HG02970 (cell line): ENCODE results near the gene ANP32E.

ENCODE experiments used
- ATAC-seq: cut with Tn5 transposase; IDR thresholded peaks from one replicate; pipeline ENCODE4 v1.9.1; 2021; ENCODE audit warnings: mild to moderate bottlenecking, moderate library complexity, moderate number of reproducible peaks; ENCODE audit not compliant: unreplicated experiment, low FRiP score

The ANP32E gene

GRCh38 chr1:150235852-150236613, at the start of gene ANP32E:
TSS of gene ANP32E (minus strand) at chr1:150236112. CDS start at chr1:150235786, 326 bp downstream.
- peak; percentile 78 for ATAC-seq

GRCh38 chr1:150283260-150283659, 47.3 kb upstream of the ANP32E start:
- ATAC-seq, result no peak

DNA sequence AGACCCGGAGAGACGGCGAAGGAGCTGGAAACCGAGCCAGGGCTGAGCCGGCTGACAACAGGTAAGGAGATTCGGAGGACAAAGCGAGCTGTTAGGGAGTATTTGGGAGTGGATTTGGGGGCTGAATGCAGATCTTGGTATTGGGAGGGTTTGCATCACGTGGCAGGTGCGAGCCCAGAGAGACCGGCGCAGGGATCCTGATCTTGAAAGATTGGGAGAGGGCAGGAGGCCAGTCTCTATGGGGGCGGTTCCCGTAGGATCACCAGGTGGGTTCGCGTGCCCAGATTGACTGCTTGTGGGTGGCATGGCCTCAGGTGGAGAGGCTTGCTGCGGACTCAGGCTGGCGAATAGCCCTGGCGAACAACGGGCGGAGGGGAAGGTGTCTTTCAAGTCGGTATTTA, 46.6 kb upstream of the ANP32E start:
- ATAC-seq, result no peak

DNA sequence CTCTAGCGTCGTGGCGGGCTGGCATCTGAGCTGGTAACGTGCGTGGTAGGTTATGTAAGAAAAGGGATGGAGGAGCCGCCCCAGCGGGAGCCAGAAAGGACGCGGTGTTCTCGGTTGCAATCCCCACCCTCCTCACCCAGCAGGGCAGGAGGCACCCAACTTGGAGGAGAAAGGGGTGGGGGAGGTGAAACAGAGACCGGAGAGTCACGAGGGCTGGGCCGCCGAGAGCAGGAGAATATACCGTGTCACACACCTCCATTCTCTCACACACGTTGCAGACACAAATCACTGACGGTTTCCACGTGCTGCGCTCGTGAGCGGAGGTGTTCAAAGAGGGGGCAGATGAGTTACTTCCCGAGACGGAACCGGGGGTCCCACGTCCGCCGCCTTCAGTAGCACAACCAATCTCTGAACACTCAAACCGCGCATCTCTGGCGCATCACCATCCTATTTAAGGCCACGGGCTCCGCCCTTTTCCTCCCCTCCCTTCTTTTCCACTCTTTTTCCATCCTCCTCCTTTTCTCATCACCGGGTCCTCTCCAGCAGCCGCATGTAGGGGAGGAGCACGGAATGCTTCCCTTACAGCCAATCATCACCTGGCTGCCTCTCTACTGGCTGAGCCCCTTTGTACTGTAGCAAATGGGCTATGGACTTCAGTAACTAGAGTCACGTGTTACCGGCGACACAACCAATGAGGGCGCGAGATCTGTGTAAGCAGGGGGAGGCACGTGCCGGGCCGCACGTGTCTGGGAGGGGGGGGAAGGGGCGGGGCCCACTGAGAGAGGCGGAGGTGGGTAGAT, 46.0 kb upstream of the ANP32E start, which contains the start of gene CIART:
Gene CIART, plus strand, starts transcription at position 797 of the 800 bp plus-strand sequence. CDS start 714 bp downstream, outside the sequence.
- no peak for ATAC-seq

- ATAC-seq, result no peak
Measured at GRCh38 chr1:150281221-150281757, 45.4 kb upstream of the ANP32E start.

DNA sequence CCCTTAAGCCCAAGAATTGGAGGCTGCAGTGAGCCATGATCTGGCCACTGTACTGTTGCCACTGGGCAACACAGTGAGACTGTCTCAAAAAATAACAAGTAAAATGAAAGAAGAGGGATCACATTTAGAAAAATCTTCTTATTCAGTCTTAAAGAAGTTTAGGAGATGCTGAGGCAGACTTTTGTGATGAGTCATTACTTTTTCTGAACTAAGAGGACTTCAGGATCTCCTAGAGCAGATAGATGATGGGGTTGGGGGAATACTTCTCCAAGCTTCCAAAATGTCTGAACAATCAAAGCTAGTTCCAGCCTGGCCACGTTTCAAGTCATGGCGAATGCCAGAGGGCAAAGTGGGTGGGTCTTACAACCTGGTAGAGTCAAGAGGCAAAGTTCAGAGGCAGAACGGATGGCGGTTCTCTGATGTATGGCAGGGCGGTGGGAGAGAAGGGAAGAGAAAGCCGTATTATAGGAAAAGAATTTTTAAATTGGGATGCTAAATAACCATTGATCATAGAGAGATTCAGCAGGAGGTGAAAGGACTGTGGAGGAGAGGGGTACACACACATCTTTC, 44.3 kb upstream of the ANP32E start:
- ATAC-seq, result no peak

DNA sequence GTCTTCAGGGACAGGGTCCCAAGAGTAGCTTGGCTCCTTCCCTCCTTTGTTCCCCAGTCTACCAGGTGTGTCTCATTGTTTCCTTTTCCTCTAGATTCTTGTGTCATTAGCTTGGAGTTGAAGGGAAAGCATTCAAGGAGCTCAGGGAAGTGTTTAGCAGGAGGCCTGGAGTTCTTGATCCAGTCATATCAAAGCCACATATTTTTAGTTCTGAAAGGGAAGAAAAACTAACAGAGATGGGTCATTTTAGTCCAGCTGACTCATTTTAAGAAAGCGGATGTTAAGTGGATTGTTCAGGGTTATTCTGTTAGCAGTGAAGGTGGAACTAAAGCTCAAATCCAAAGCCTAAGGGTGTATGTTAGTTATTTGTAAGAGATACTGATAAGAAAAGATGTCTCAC, 37.4 kb upstream of the ANP32E start:
- ATAC-seq, result no peak

DNA sequence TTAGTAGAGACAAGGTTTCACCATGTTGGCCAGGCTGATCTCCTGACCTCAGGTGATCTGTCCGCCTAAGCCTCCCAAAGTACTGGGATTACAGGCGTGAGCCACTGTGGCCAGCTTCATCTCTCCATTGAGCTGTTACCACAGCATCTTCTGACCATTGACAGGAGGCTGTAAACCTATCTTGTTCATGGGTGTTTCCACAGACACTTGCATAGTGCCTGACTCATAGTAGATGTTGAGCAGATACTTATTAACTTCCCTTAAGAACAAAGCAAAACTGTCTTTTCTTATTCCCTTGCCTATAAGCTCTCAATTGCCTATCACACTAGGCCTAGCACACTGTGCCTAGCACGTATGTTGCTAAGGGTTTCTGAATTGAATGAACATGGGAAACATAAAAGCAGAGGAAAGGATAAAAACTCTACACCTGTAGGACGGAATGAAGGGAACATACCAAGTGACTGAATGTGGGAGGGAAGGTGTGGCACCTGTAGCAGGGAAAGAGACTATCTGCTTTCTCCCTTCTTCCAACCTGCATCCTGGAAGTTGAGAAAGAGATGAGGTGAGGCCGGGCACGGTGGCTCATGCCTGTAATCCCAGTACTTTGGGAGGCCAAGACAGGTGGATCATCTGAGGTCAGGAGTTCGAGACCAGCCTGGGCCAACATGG, 35.5 kb upstream of the ANP32E start:
- no peak for ATAC-seq

DNA sequence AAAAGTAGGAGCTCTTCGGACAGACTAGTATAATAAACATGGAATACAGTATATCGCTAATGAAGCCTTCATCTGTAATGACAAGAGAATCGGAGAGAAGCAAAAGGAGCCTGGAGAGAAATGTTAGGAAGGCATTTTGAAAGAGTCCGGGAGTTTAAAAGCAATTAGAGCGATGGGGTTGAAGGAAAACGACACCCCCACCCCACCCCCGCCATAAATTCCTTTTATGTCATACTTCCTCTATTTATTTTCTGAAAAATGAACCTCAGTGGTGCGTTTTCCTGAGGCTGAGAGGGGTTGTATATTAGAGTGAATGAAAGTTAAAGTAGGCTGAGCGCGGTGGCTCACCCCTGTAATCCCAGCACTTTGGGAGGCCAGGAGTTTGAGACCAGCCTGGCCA, 33.5 kb upstream of the ANP32E start:
- ATAC-seq, result no peak

DNA sequence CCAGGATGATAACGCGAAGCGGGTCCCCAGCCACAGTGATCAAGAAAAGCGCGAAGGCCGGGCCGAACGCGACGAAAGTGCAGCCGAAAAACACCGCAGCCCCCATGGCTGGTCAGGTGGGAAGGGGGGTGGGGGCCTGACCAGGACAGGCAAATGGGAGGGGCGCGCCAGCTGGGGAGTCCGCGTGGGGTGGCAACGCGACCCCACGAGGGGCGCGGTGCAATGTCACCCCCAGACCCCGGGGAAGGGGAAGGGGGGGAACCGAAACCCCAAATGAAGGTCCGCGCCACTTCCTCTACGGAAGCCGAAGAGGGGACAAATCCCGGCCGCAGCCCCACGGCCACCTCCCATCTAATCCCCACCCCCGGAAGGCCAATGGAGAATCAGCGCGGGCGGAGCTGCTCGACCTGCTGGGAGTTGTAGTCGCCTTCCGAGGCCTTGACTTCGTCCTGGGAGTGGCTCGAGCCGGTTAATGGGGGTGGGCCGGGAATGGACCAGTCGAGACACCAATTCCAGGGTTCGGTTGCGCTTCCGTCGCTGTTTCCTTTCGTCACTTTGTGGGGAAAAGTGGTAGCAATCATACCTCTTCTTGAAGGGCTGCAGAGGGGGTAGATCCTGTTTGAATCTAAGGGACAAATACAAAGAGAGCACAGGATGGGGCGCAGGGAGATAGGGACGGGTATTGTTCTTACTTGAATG, 32.9 kb upstream of the ANP32E start, which contains the start of gene APH1A:
Gene APH1A, minus strand, starts transcription at position 312 of the 699 bp plus-strand sequence. Its CDS starts 206 bp downstream, at position 106.
- ATAC-seq, result peak; percentile 77

GRCh38 chr1:150268340-150268704, 32.4 kb upstream of the ANP32E start:
- ATAC-seq, result peak; percentile 11

- ATAC-seq, result no peak
Measured at GRCh38 chr1:150267896-150268295, 32.0 kb upstream of the ANP32E start.

GRCh38 chr1:150263549-150263948, 27.6 kb upstream of the ANP32E start:
- ATAC-seq, result no peak

DNA sequence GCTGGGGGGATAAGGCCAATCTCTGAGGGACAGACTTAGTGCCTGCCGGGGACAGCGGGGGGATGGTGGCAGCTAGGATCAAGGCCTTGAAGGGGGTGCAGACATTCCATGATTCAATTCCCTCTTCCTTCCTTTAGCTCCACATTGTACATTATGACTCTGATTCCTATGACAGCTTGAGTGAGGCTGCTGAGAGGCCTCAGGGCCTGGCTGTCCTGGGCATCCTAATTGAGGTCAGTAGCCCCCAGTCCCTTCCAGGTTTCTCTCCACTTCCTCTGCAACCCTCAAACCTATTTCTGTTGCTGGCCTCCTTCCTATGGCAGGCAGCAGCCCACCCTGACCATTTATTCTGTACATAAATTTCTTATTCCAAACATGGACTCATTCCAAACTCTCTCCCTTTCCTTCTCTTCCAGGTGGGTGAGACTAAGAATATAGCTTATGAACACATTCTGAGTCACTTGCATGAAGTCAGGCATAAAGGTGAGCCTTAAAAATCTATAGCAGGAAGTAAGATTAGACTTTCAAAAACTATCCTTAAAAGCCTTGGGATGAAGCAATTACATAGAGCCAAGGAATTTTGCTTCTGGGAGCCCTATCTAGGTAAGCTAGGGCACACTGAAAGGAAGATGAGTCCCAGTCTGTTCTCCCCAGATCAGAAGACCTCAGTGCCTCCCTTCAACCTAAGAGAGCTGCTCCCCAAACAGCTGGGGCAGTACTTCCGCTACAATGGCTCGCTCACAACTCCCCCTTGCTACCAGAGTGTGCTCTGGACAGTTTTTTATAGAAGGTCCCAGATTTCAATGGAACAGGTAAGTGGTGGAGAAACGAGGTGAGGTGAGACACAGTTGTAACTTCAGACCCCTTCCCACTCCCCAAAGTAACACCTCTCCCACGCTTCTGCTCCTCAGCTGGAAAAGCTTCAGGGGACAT, 26.7 kb upstream of the ANP32E start:
- no peak for ATAC-seq

- ATAC-seq, result no peak
Measured at GRCh38 chr1:150261367-150261766, 25.5 kb upstream of the ANP32E start.

- no peak for ATAC-seq
Measured at GRCh38 chr1:150259758-150260669, 24.1 kb upstream of the ANP32E start.

DNA sequence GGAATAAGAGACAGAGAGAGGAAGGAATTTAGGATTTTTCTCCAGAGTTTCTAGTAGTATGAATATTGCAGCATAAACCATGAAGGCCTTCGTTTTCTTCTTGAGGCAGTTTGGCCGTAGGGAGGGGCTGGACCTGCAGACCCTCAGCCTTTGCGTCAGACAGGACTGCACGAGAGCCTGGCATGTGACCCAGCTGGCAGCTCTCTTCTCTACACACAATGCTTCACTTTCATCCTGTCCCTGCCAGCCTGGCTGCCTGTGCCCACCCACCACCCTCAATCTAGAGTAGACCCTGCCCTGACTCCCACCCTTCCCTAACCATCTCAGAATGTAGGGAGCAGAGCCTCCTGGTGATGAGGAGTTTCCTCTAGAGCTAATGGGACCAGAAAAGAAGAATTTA, 23.3 kb upstream of the ANP32E start:
- ATAC-seq, result no peak
